ENCODE measurements around the gene ZNF638.

DNA sequence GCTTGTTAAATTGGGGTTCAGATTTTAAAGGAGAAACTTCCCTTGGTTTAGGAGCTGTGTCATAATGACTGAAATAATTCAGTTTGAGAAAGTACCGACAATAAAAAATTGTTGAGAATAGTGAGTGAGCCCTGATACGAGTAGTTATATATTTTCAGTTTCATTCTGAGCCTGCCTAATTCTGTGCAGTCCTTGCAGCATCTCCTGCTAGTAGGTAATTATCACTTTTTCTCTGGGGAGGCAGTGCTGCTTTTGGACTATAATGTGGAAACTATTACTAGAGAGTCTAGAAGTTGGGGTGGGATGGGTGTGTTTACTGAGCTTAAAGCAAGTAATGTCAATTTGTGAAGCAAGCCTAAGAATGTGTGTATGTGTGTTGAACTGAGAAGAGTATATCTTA lies 21.7 kb downstream of the ZNF638 start:
- TF ChIP-seq, protein P1, sequence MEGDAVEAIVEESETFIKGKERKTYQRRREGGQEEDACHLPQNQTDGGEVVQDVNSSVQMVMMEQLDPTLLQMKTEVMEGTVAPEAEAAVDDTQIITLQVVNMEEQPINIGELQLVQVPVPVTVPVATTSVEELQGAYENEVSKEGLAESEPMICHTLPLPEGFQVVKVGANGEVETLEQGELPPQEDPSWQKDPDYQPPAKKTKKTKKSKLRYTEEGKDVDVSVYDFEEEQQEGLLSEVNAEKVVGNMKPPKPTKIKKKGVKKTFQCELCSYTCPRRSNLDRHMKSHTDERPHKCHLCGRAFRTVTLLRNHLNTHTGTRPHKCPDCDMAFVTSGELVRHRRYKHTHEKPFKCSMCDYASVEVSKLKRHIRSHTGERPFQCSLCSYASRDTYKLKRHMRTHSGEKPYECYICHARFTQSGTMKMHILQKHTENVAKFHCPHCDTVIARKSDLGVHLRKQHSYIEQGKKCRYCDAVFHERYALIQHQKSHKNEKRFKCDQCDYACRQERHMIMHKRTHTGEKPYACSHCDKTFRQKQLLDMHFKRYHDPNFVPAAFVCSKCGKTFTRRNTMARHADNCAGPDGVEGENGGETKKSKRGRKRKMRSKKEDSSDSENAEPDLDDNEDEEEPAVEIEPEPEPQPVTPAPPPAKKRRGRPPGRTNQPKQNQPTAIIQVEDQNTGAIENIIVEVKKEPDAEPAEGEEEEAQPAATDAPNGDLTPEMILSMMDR (IDR thresholded peaks at IDR 0.05): no peak
- TF ChIP-seq ZFX (IDR thresholded peaks at IDR 0.05; ENCODE audit: borderline replicate concordance): no peak
